GM12878 (cell line): ENCODE data around the gene TGFB1I1. TPM values are rescaled to one million over a fixed set of nuclear protein-coding genes. Genes with fewer than 3 reads are reported as not detected.

ENCODE experiments used
- ATAC-seq: fragments of 200-7000 bp; cut with Tn5 transposase; 3 replicates; pipeline ENCODE4 v1.9.1; 2020; ENCODE audit warnings: mild to moderate bottlenecking, moderate library complexity
- BruUV-seq: library from RNA; stranded (reverse); fragments of 400-500 nt; replicated peaks from 2 replicates; lab custom pipeline; 2021; lab: Mats Ljungman, UMichigan
- CTCF ChIA-PET: fragments of 300-600 bp; sonication (Branson Sonifier 250); formaldehyde crosslinking; extraction: SDS; loops from one replicate; lab custom pipeline; 2021; ENCODE audit warnings: inconsistent platforms; lab: Yijun Ruan, JAX
- POLR2A ChIA-PET: fragments of 350-600 bp; formaldehyde crosslinking; extraction: SDS; loops from one replicate; lab custom pipeline; 2021; ENCODE audit warnings: inconsistent platforms; lab: Charles Lee
- RAD21 ChIA-PET: fragments of 300-600 bp; sonication (Branson Sonifier 250); formaldehyde crosslinking; loops from one replicate; lab custom pipeline; 2023; ENCODE audit warnings: antibody characterized with exemption; ENCODE audit not compliant: unreplicated experiment; lab: Charles Lee
- SMC1A ChIA-PET: fragments of 300-600 bp; sonication (Branson Sonifier 250); formaldehyde crosslinking; loops from one replicate; lab custom pipeline; 2023; ENCODE audit not compliant: unreplicated experiment, uncharacterized antibody; lab: Charles Lee
- DNase-seq: peaks from one replicate; pipeline ENCODE4 v3.0.0-alpha.2; 2011; ENCODE audit warnings: low read depth, low spot score
- FAIRE-seq: peaks from 3 replicates; lab custom pipeline; 2011; peaks lifted over from hg19 to GRCh38; lab: Jason Lieb, UNC
- H2AFZ ChIP-seq: 2 replicates; pipeline ENCODE4 v1.6.0; 2011; ENCODE audit warnings: low read depth, low read length, control low read depth; ENCODE audit not compliant: control insufficient read depth
- H3K27ac ChIP-seq: 2 replicates; pipeline ENCODE4 v1.5.1; 2011; ENCODE audit warnings: control low read depth; ENCODE audit not compliant: control insufficient read depth, insufficient read depth
- H3K27me3 ChIP-seq, 2 experiments: replicated peaks in 1 of 2; 2 replicates each; pipeline versions ENCODE4 v1.6.0 to v1.6.1; 2011; ENCODE audit warnings: low read length in 1 of 2; ENCODE audit not compliant: control insufficient read depth in 2 of 2, insufficient read depth in 2 of 2
- H3K36me3 ChIP-seq, 2 experiments: 2 replicates each; pipeline ENCODE4 v1.5.1; 2011; ENCODE audit warnings: low read length in 1 of 2; ENCODE audit not compliant: control insufficient read depth in 2 of 2, insufficient read depth in 2 of 2
- H3K4me1 ChIP-seq: 2 replicates; pipeline ENCODE4 v1.6.1; 2011; ENCODE audit warnings: mild to moderate bottlenecking, low read length, moderate library complexity, mixed read lengths; ENCODE audit not compliant: control insufficient read depth, insufficient read depth
- H3K4me2 ChIP-seq: 2 replicates; pipeline ENCODE4 v1.6.0; 2011; ENCODE audit warnings: control low read depth; ENCODE audit not compliant: control insufficient read depth, insufficient read depth
- H3K4me3 ChIP-seq: fragments of 200-600 bp; sonication (generic); 2 replicates; pipeline ENCODE4 v1.5.1; 2016
- H3K79me2 ChIP-seq: 2 replicates; pipeline ENCODE4 v1.6.0; 2011; ENCODE audit warnings: low read length; ENCODE audit not compliant: control insufficient read depth, insufficient read depth
- H3K9ac ChIP-seq: 2 replicates; pipeline ENCODE4 v1.8.0; 2011; ENCODE audit warnings: low read length, control low read depth, mixed read lengths; ENCODE audit not compliant: control insufficient read depth, insufficient read depth
- H3K9me3 ChIP-seq: replicated peaks from 3 replicates; pipeline ENCODE4 v1.5.1; 2011; ENCODE audit warnings: mild to moderate bottlenecking, low read length; ENCODE audit not compliant: control insufficient read depth, insufficient read depth
- H4K20me1 ChIP-seq: 2 replicates; pipeline ENCODE4 v1.6.0; 2011; ENCODE audit not compliant: control insufficient read depth, insufficient read depth
- ATF7 ChIP-seq: fragments of 450-650 bp; IDR thresholded peaks from 2 replicates; pipeline ENCODE4 v1.6.1; 2016; ENCODE audit warnings: low read depth, mild to moderate bottlenecking
- CHD2 ChIP-seq: IDR thresholded peaks from 2 replicates; pipeline ENCODE4 v1.6.1; 2011; ENCODE audit warnings: low read depth, low read length, improper control_type of control experiment, borderline replicate concordance
- IKZF1 ChIP-seq: fragments of 450-650 bp; conservative IDR thresholded peaks from 2 replicates; pipeline ENCODE4 v1.6.1; 2017; ENCODE audit warnings: antibody characterized with exemption, mild to moderate bottlenecking
- IRF3 ChIP-seq: fragments of 450-650 bp; IDR thresholded peaks from 2 replicates; pipeline ENCODE4 v1.6.1; 2014; ENCODE audit warnings: mild to moderate bottlenecking
- KLF5 ChIP-seq: fragments of 450-650 bp; IDR thresholded peaks from 2 replicates; pipeline ENCODE4 v1.6.1; 2014; ENCODE audit warnings: mild to moderate bottlenecking; ENCODE audit not compliant: partially characterized antibody
- MEF2A ChIP-seq: IDR thresholded peaks from 2 replicates; pipeline ENCODE4 v1.6.1; 2011; ENCODE audit warnings: low read depth, mild to moderate bottlenecking, low read length, moderate library complexity; ENCODE audit not compliant: insufficient read depth
- MLLT1 ChIP-seq: fragments of 450-650 bp; IDR thresholded peaks from 2 replicates; pipeline ENCODE4 v1.6.1; 2016; ENCODE audit warnings: mild to moderate bottlenecking
- NFXL1 ChIP-seq: fragments of 450-650 bp; IDR thresholded peaks from 2 replicates; pipeline ENCODE4 v1.6.1; 2017; ENCODE audit warnings: antibody characterized with exemption, mild to moderate bottlenecking, borderline replicate concordance
- PAX5 ChIP-seq: IDR thresholded peaks from 2 replicates; pipeline ENCODE4 v1.6.1; 2011; ENCODE audit warnings: low read depth, low read length, borderline replicate concordance
- RBBP5 ChIP-seq: fragments of 200-600 bp; sonication (generic); conservative IDR thresholded peaks from 2 replicates; pipeline ENCODE4 v1.6.1; 2016
- SPI1 ChIP-seq: IDR thresholded peaks from 2 replicates; pipeline ENCODE4 v1.6.1; 2011; ENCODE audit warnings: low read depth, mild to moderate bottlenecking, low read length, moderate library complexity, borderline replicate concordance; ENCODE audit not compliant: insufficient read depth
- TBL1XR1 ChIP-seq: IDR thresholded peaks from 2 replicates; pipeline ENCODE4 v1.6.1; 2012; ENCODE audit warnings: low read depth, low read length, improper control_type of control experiment
- ZBTB33 ChIP-seq: fragments of 450-650 bp; IDR thresholded peaks from 2 replicates; pipeline ENCODE4 v1.6.1; 2017; ENCODE audit warnings: mild to moderate bottlenecking
- ZNF24 ChIP-seq: fragments of 450-650 bp; IDR thresholded peaks from 2 replicates; pipeline ENCODE4 v1.6.1; 2017; ENCODE audit warnings: antibody characterized with exemption, mild to moderate bottlenecking
- ZNF384 ChIP-seq: IDR thresholded peaks from 2 replicates; pipeline ENCODE4 v1.6.1; 2012; ENCODE audit warnings: low read depth, mild to moderate bottlenecking, low read length, improper control_type of control experiment, borderline replicate concordance
- in situ Hi-C: fragments of 300-500 bp; cut with MboI; formaldehyde crosslinking; loops from 9 replicates; pipeline ENCODE4 v1.14.3; 2018; ENCODE audit warnings: mixed read lengths
- intact Hi-C: fragments of 100-400 bp; cut with micrococcal nuclease; formaldehyde crosslinking; loops from one replicate; pipeline ENCODE4 v1.14.2; 2022; ENCODE audit not compliant: unreplicated experiment
- polyA plus RNA-seq, 11 experiments: library from polyadenylated mRNA; depleted of rRNA in 4 of 11; unstranded in 6 of 11; stranded (reverse) in 5 of 11; fragments of >200 nt; fragmentation: Nextera tagmentation in 4 of 11; fragmentation: Illumina TruSeq in 1 of 11; extraction: Ambion mirVana in 4 of 11; extraction: Trizol in 1 of 11; gene quantifications; 1 replicate in 1 of 11; 2 replicates in 10 of 11; pipeline versions ENCODE4 v1.2.1 to v1.2.3, GENCODE V29; 2011 to 2016; ENCODE audit warnings: inconsistent platforms in 2 of 11, missing spikeins in 2 of 11, low read depth in 1 of 11
- total RNA-seq, 4 experiments: library from RNA; depleted of rRNA in 3 of 4; stranded (reverse); fragments of >200 nt in 3 of 4; fragmentation: Illumina TruSeq in 1 of 4; extraction: Trizol in 1 of 4; gene quantifications; 2 replicates each; pipeline versions ENCODE4 v1.2.1 to v1.2.3, GENCODE V29; 2013 to 2021
- TF ChIP-seq, protein P1 (sequence below): fragments of 450-650 bp; IDR thresholded peaks from 2 replicates; pipeline ENCODE4 v1.6.1; 2017; ENCODE audit warnings: mild to moderate bottlenecking, low read depth, inconsistent platforms; ENCODE audit not compliant: poor library complexity, severe bottlenecking

Gene TGFB1I1
- total and polyA plus RNA-seq, 10 of the 15 experiments (the other 5 are each of a cell fraction or from before 2014, with no cell fraction given): 0.13 to 2.3 (median 0.41) TPM; not detected in 2

GRCh38 chr16:31502981-31503380 is 31.0 kb downstream of the TGFB1I1 start:
- no peaks in the 10 kb centered on the region; a peak in 1 of 4 replicates for H3K36me3 ChIP-seq
- in situ Hi-C loops (no loop called here), intact Hi-C loops (loop anchor here (10.0 kb wide), 1 partner anchor 62 kb away; no protein-coding TSS in a partner anchor)
- H3K27me3 ChIP-seq: no peaks in the 10 kb centered on the region
- no peak for FAIRE-seq
- H3K4me2 ChIP-seq: no peak overlapping the region
- DNase-seq: no peak
- H3K4me1 ChIP-seq: peaks cover 14% of the 10 kb centered on the region
- no peak for ATAC-seq
- H3K79me2 ChIP-seq: peaks cover 13% of the 10 kb centered on the region
- no peaks in the 10 kb centered on the region for H3K9me3 ChIP-seq
- no peak overlapping the region for H3K27ac ChIP-seq
- no peaks in the 10 kb centered on the region for H4K20me1 ChIP-seq
- RAD21 ChIA-PET: no interaction called here
- CTCF ChIA-PET: interaction anchor here (1.8 kb wide), 1 partner anchor 42 kb away, joined by 11 read pairs; no protein-coding TSS in a partner anchor
- SMC1A ChIA-PET: interaction anchor here (1.0 kb wide), 1 partner anchor 365 kb away, joined by 3 read pairs; no protein-coding TSS in a partner anchor
- no peak overlapping the region for H2AFZ ChIP-seq
- H3K4me3 ChIP-seq: no peak overlapping the region
- no peak overlapping the region for H3K9ac ChIP-seq
- BruUV-seq: no TSS peak
- POLR2A ChIA-PET: no interaction called here
- no peak for TF ChIP-seq ZNF24
- TF ChIP-seq CHD2: no peak
- no peak for TF ChIP-seq NFXL1
- no peak for TF ChIP-seq MLLT1
- no peak for TF ChIP-seq ATF7
- TF ChIP-seq TBL1XR1: no peak
- no peak for TF ChIP-seq MEF2A
- no peak for TF ChIP-seq ZNF384
- no peak for TF ChIP-seq ZBTB33
- TF ChIP-seq IKZF1: no peak
- no peak for TF ChIP-seq PAX5
- TF ChIP-seq IRF3: no peak
- no peak for TF ChIP-seq SPI1
- no peak for TF ChIP-seq KLF5
- no peak for TF ChIP-seq RBBP5
- TF ChIP-seq, protein P1, sequence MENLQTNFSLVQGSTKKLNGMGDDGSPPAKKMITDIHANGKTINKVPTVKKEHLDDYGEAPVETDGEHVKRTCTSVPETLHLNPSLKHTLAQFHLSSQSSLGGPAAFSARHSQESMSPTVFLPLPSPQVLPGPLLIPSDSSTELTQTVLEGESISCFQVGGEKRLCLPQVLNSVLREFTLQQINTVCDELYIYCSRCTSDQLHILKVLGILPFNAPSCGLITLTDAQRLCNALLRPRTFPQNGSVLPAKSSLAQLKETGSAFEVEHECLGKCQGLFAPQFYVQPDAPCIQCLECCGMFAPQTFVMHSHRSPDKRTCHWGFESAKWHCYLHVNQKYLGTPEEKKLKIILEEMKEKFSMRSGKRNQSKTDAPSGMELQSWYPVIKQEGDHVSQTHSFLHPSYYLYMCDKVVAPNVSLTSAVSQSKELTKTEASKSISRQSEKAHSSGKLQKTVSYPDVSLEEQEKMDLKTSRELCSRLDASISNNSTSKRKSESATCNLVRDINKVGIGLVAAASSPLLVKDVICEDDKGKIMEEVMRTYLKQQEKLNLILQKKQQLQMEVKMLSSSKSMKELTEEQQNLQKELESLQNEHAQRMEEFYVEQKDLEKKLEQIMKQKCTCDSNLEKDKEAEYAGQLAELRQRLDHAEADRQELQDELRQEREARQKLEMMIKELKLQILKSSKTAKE: no peak
